ENCODE measurements around the gene SRI. TPM values are rescaled to one million over a fixed set of nuclear protein-coding genes. Genes with fewer than 3 reads are reported as not detected.

Gene SRI
- total RNA-seq, 1 experiment from 2014 or later, result 138 TPM

GRCh38 chr7:88205179-88205578, 14.7 kb downstream of the SRI start:
- Histone ChIP-seq H3K27ac (ENCODE audit: low read length) (no peak overlapping the region), H3K4me1 (ENCODE audit: control insufficient read depth, insufficient read depth, low read length) (no peaks in the 10 kb centered on the region; the same call in 1 of the 2 replicates), H3K27me3 (ENCODE audit: control insufficient read depth, insufficient read depth, low read length) (no peaks in the 10 kb centered on the region), H3K4me3 (ENCODE audit: low read depth in 2 of 2, low read length in 2 of 2) (no peak overlapping the region), H3K36me3 (ENCODE audit: control insufficient read depth, insufficient read depth, low read length) (peaks cover 35% of the 10 kb centered on the region), H3K9me3 (ENCODE audit: control insufficient read depth, insufficient read depth, low read depth, low read length) (no peaks in the 10 kb centered on the region)
- DNase-seq (ENCODE audit: low read depth, low spot score) (no peak), ATAC-seq (no peak)
- CTCF ChIA-PET, result no interaction called here
- intact Hi-C loops (cut with micrococcal nuclease; ENCODE audit: unreplicated experiment) (no loop called here), in situ Hi-C loops (cut with HindIII; ENCODE audit: low pct_unique_long_range_greater_than_20kb, low sequenced_read_pairs) (no loop called here)
- POLR2A ChIA-PET, result interaction anchor here (0.6 kb wide), 1 partner anchor 1780 kb away, joined by 5 read pairs; no protein-coding TSS in a partner anchor
- TF ChIP-seq SIN3A (IDR thresholded peaks at IDR 0.05; ENCODE audit: borderline replicate concordance, insufficient read depth, low read depth, low read length), result no peak
- TF ChIP-seq, protein P1, sequence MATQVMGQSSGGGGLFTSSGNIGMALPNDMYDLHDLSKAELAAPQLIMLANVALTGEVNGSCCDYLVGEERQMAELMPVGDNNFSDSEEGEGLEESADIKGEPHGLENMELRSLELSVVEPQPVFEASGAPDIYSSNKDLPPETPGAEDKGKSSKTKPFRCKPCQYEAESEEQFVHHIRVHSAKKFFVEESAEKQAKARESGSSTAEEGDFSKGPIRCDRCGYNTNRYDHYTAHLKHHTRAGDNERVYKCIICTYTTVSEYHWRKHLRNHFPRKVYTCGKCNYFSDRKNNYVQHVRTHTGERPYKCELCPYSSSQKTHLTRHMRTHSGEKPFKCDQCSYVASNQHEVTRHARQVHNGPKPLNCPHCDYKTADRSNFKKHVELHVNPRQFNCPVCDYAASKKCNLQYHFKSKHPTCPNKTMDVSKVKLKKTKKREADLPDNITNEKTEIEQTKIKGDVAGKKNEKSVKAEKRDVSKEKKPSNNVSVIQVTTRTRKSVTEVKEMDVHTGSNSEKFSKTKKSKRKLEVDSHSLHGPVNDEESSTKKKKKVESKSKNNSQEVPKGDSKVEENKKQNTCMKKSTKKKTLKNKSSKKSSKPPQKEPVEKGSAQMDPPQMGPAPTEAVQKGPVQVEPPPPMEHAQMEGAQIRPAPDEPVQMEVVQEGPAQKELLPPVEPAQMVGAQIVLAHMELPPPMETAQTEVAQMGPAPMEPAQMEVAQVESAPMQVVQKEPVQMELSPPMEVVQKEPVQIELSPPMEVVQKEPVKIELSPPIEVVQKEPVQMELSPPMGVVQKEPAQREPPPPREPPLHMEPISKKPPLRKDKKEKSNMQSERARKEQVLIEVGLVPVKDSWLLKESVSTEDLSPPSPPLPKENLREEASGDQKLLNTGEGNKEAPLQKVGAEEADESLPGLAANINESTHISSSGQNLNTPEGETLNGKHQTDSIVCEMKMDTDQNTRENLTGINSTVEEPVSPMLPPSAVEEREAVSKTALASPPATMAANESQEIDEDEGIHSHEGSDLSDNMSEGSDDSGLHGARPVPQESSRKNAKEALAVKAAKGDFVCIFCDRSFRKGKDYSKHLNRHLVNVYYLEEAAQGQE (IDR thresholded peaks at IDR 0.05; ENCODE audit: insufficient read depth in 1 of 2, low read depth in 2 of 2, low read length in 1 of 2), result no peak
- no peak for TF ChIP-seq POLR2AphosphoS5 (IDR thresholded peaks at IDR 0.05; ENCODE audit: low read depth, low read length)
- TF ChIP-seq CTCF (IDR thresholded peaks at IDR 0.05), result no peak
- TF ChIP-seq TCF7L2 (IDR thresholded peaks at IDR 0.05; ENCODE audit: low read depth, low read length), result no peak
- BruUV-seq (replicated peaks), result no TSS peak

DNA sequence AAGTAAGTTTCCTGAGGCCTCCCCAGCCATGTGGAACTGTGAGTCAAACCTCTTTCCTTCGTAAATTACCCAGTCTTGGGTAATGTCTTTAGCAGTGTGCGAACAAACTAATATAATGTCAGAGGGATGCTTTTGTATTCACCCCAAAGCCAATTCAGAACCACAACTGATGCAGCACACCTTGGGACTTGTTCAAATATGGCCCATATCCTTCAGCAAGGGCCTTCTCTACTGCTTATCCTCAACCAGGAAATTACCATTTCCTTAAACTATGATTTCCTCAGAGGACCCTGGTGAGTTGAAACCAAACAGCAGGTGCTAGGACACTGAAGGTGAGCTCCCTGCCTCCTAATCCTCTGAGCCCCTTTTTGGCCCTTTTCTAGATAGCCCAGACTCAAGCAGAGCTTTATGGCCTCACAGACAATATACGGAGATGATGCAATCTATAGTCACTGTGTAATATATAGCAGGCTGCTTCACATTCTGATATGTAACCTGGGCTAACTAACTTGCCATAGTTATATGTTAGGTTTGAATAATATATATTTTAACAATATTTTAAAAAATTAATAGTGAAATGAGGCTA, 15.2 kb downstream of the SRI start:
- H3K4me1 ChIP-seq (ENCODE audit: control insufficient read depth, insufficient read depth, low read length), result no peaks in the 10 kb centered on the region; the same call in 1 of the 2 replicates
- TF ChIP-seq POLR2AphosphoS5 (IDR thresholded peaks at IDR 0.05; ENCODE audit: low read depth, low read length), result no peak
- no TSS peak for BruUV-seq (replicated peaks)
- peaks cover 31% of the 10 kb centered on the region for H3K36me3 ChIP-seq (ENCODE audit: control insufficient read depth, insufficient read depth, low read length)
- DNase-seq (ENCODE audit: low read depth, low spot score), result no peak
- POLR2A ChIA-PET, result no interaction called here
- no peak overlapping the region for H3K4me3 ChIP-seq (ENCODE audit: low read depth in 2 of 2, low read length in 2 of 2)
- H3K9me3 ChIP-seq (ENCODE audit: control insufficient read depth, insufficient read depth, low read depth, low read length), result no peaks in the 10 kb centered on the region
- CTCF ChIA-PET, result no interaction called here
- in situ Hi-C loops (cut with HindIII; ENCODE audit: low pct_unique_long_range_greater_than_20kb, low sequenced_read_pairs), result no loop called here
- ATAC-seq, result no peak
- no peaks in the 10 kb centered on the region for H3K27me3 ChIP-seq (ENCODE audit: control insufficient read depth, insufficient read depth, low read length)
- intact Hi-C loops (cut with micrococcal nuclease; ENCODE audit: unreplicated experiment), result no loop called here
- H3K27ac ChIP-seq (ENCODE audit: low read length), result no peak overlapping the region

GRCh38 chr7:88203401-88203800, 16.4 kb downstream of the SRI start:
- Histone ChIP-seq H3K36me3 (ENCODE audit: control insufficient read depth, insufficient read depth, low read length) (peaks cover 22% of the 10 kb centered on the region), H3K4me1 (ENCODE audit: control insufficient read depth, insufficient read depth, low read length) (no peaks in the 10 kb centered on the region; the same call in 1 of the 2 replicates), H3K27ac (ENCODE audit: low read length) (no peak overlapping the region), H3K27me3 (ENCODE audit: control insufficient read depth, insufficient read depth, low read length) (no peaks in the 10 kb centered on the region), H3K9me3 (ENCODE audit: control insufficient read depth, insufficient read depth, low read depth, low read length) (no peaks in the 10 kb centered on the region), H3K4me3 (ENCODE audit: low read depth in 2 of 2, low read length in 2 of 2) (no peak overlapping the region)
- no peak for DNase-seq (ENCODE audit: low read depth, low spot score)
- CTCF ChIA-PET, result no interaction called here
- BruUV-seq (replicated peaks), result no TSS peak
- intact Hi-C loops (cut with micrococcal nuclease; ENCODE audit: unreplicated experiment), result no loop called here
- POLR2A ChIA-PET, result no interaction called here
- in situ Hi-C loops (cut with HindIII; ENCODE audit: low pct_unique_long_range_greater_than_20kb, low sequenced_read_pairs), result no loop called here
- no peak for TF ChIP-seq POLR2AphosphoS5 (IDR thresholded peaks at IDR 0.05; ENCODE audit: low read depth, low read length)
- no peak for TF ChIP-seq SIN3A (IDR thresholded peaks at IDR 0.05; ENCODE audit: borderline replicate concordance, insufficient read depth, low read depth, low read length)
- no peak for TF ChIP-seq CTCF (IDR thresholded peaks at IDR 0.05)
- TF ChIP-seq, protein P1 (IDR thresholded peaks at IDR 0.05; ENCODE audit: insufficient read depth in 1 of 2, low read depth in 2 of 2, low read length in 1 of 2), result no peak
- no peak for TF ChIP-seq TCF7L2 (IDR thresholded peaks at IDR 0.05; ENCODE audit: low read depth, low read length)
- ATAC-seq, result no peak

Measured in Panc1 (cell line).